ENCODE measurements around the gene TAS2R60.

GRCh38 chr7:143418681-143419458 lies 24.4 kb upstream of the TAS2R60 start:
- TF ChIP-seq CTCF (IDR thresholded peaks at IDR 0.05) (no peak), POLR2A (IDR thresholded peaks at IDR 0.05) (no peak)

Measured in lower leg skin (tissue), 3 donors.